Breast epithelium (tissue), 4 donors: Measurements from ENCODE around the gene CPA1. TPM values are rescaled to one million over a fixed set of nuclear protein-coding genes. Genes with fewer than 3 reads are reported as not detected.
A peak's percentile ranks its signal among the peaks of the same experiment; 100 is the strongest.

Experiments
- DNase-seq, 2 donors: peaks; one replicate each; pipeline ENCODE4 v3.0.0-alpha.2; 2019; ENCODE audit warnings: low spot score in 2 of 2
- H3K27ac ChIP-seq, 2 donors: fragments of 200-600 bp; sonication (generic) in 1 of 2; one replicate each; pipeline ENCODE4 v1.5.1; 2016 to 2019; ENCODE audit warnings: mild to moderate bottlenecking in 1 of 2
- H3K27me3 ChIP-seq, 2 donors: fragments of 200-600 bp; sonication (generic) in 1 of 2; one replicate each; pipeline versions ENCODE4 v1.5.1 to v1.6.0; 2017 to 2019; ENCODE audit warnings: control low read depth in 1 of 2, mild to moderate bottlenecking in 1 of 2
- H3K36me3 ChIP-seq: fragments of 200-600 bp; one replicate; pipeline ENCODE4 v1.5.1; 2019
- H3K4me1 ChIP-seq, 2 donors: fragments of 200-600 bp; sonication (generic); one replicate each; pipeline ENCODE4 v1.5.1; 2016 to 2019; ENCODE audit warnings: control low read depth in 1 of 2
- H3K4me3 ChIP-seq, 3 donors: fragments of 200-600 bp; sonication (generic); 1 replicate in 2 of 3; 2 replicates in 1 of 3; pipeline ENCODE4 v1.5.1; 2016 to 2019; ENCODE audit warnings: mild to moderate bottlenecking in 3 of 3, moderate library complexity in 2 of 3
- H3K9me3 ChIP-seq, 2 donors: fragments of 200-600 bp; sonication (generic) in 1 of 2; one replicate each; pipeline ENCODE4 v1.5.1; 2016 to 2019; ENCODE audit warnings: control low read depth in 1 of 2
- CTCF ChIP-seq, 3 donors: fragments of 450-650 bp; IDR thresholded peaks; one replicate each; pipeline ENCODE4 v1.5.1; 2016 to 2017; ENCODE audit warnings: antibody characterized with exemption in 3 of 3, mild to moderate bottlenecking in 3 of 3, moderate library complexity in 3 of 3
- POLR2A ChIP-seq: fragments of 450-650 bp; IDR thresholded peaks from one replicate; pipeline ENCODE4 v1.6.1; 2016; ENCODE audit warnings: antibody characterized with exemption, mild to moderate bottlenecking, moderate library complexity
- POLR2AphosphoS5 ChIP-seq, 3 donors: sonication (generic); formaldehyde crosslinking; IDR thresholded peaks; one replicate each; pipeline ENCODE4 v1.6.1; 2017; ENCODE audit warnings: antibody characterized with exemption in 3 of 3
- intact Hi-C: fragments of 100-400 bp; cut with DNase I; formaldehyde crosslinking; loops from one replicate; pipeline ENCODE4 v1.15.1; 2023; ENCODE audit warnings: low total_unique reads
- total RNA-seq, 3 donors: library from RNA; depleted of rRNA; stranded (reverse); fragments of >200 nt; gene quantifications; one replicate each; pipeline ENCODE4 v1.1.0, GENCODE V29; 2016

CPA1 gene
- total RNA-seq, 3 donors from 2014 or later = 0.73 to 0.96 TPM; not detected in 1

GRCh38 chr7:130387306-130387627, 7.0 kb downstream of the CPA1 start:
- intact Hi-C loops = no loop called here
- TF ChIP-seq CTCF (IDR thresholded peaks at IDR 0.05) = no peak
- TF ChIP-seq POLR2A = no peak
- no peak for TF ChIP-seq POLR2AphosphoS5 (IDR thresholded peaks at IDR 0.05)
- peak overlapping the region in 1 of 2 donors; percentile 40 for H3K27ac ChIP-seq
- no peaks in the 10 kb centered on the region for H3K27me3 ChIP-seq
- H3K36me3 ChIP-seq = no peaks in the 10 kb centered on the region
- no peak overlapping the region for H3K4me3 ChIP-seq
- DNase-seq = no peak
- H3K4me1 ChIP-seq = no peaks in the 10 kb centered on the region
- no peaks in the 10 kb centered on the region for H3K9me3 ChIP-seq

- Histone ChIP-seq H3K36me3 (no peaks in the 10 kb centered on the region), H3K27ac (no peak overlapping the region), H3K4me3 (no peak overlapping the region), H3K4me1 (no peaks in the 10 kb centered on the region), H3K27me3 (no peaks in the 10 kb centered on the region), H3K9me3 (no peaks in the 10 kb centered on the region)
- TF ChIP-seq CTCF (IDR thresholded peaks at IDR 0.05) (no peak), POLR2AphosphoS5 (IDR thresholded peaks at IDR 0.05) (no peak), POLR2A (no peak)
- intact Hi-C loops = no loop called here
- DNase-seq = no peak
Observed at GRCh38 chr7:130387628-130388403, 7.5 kb downstream of the CPA1 start.

GRCh38 chr7:130388671-130389070, 8.4 kb downstream of the CPA1 start:
- TF ChIP-seq CTCF (IDR thresholded peaks at IDR 0.05) (no peak), POLR2A (no peak), POLR2AphosphoS5 (IDR thresholded peaks at IDR 0.05) (no peak)
- Histone ChIP-seq H3K4me3 (no peak overlapping the region), H3K4me1 (no peaks in the 10 kb centered on the region), H3K9me3 (no peaks in the 10 kb centered on the region), H3K36me3 (no peaks in the 10 kb centered on the region), H3K27me3 (no peaks in the 10 kb centered on the region), H3K27ac (no peak overlapping the region)
- no peak for DNase-seq
- intact Hi-C loops = no loop called here

GRCh38 chr7:130390486-130390885, 10.2 kb downstream of the CPA1 start:
- no peak overlapping the region for H3K27ac ChIP-seq
- H3K4me1 ChIP-seq = no peaks in the 10 kb centered on the region
- no peak for DNase-seq
- no peak overlapping the region for H3K4me3 ChIP-seq
- intact Hi-C loops = no loop called here
- H3K27me3 ChIP-seq = no peaks in the 10 kb centered on the region
- TF ChIP-seq POLR2AphosphoS5 (IDR thresholded peaks at IDR 0.05) (no peak), CTCF (IDR thresholded peaks at IDR 0.05) (no peak), POLR2A (no peak)
- no peaks in the 10 kb centered on the region for H3K36me3 ChIP-seq
- no peaks in the 10 kb centered on the region for H3K9me3 ChIP-seq

GRCh38 chr7:130393101-130393561, 12.8 kb downstream of the CPA1 start:
- no peaks in the 10 kb centered on the region for H3K4me1 ChIP-seq
- TF ChIP-seq POLR2A = no peak
- no peak for TF ChIP-seq POLR2AphosphoS5 (IDR thresholded peaks at IDR 0.05)
- TF ChIP-seq CTCF (IDR thresholded peaks at IDR 0.05) = no peak
- H3K27me3 ChIP-seq = no peaks in the 10 kb centered on the region
- no peak for DNase-seq
- no peak overlapping the region for H3K4me3 ChIP-seq
- H3K27ac ChIP-seq = peak overlapping the region in 1 of 2 donors; percentile 34
- H3K36me3 ChIP-seq = no peaks in the 10 kb centered on the region
- H3K9me3 ChIP-seq = no peaks in the 10 kb centered on the region
- intact Hi-C loops = no loop called here
